Measurements from ENCODE around the gene ZNF320. TPM values are rescaled to one million over a fixed set of nuclear protein-coding genes. Genes with fewer than 3 reads are reported as not detected.

Gene ZNF320
- total RNA-seq, 1 donor from 2014 or later: 30.1 TPM

- Histone ChIP-seq H3F3A (ENCODE audit: low read depth) (peaks cover 23% of the 10 kb centered on the region), H3K27me3 (no peaks in the 10 kb centered on the region), H3K9me3 (ENCODE audit: low read depth) (no peaks in the 10 kb centered on the region), H3K36me3 (no peaks in the 10 kb centered on the region), H3K27ac (no peak overlapping the region), H3K79me2 (ENCODE audit: low read depth) (peaks cover 4% of the 10 kb centered on the region), H3K4me2 (peak overlapping the region; percentile 89), H3K4me1 (no peaks in the 10 kb centered on the region), H4K20me1 (ENCODE audit: low read depth) (no peaks in the 10 kb centered on the region), H3K4me3 (peak overlapping the region; percentile 81), H3K9ac (no peak overlapping the region), H2AFZ (replicated peaks) (no peak overlapping the region)
- no peak for DNase-seq (ENCODE audit: low spot score)
- Mint-ChIP-seq H3K4me1 (peaks cover 9% of the 10 kb centered on the region), H3K9me3 (peaks cover 21% of the 10 kb centered on the region), H3K36me3 (peaks cover 24% of the 10 kb centered on the region), H3K27me3 (ENCODE audit: insufficient read depth, low read depth) (peaks cover 2% of the 10 kb centered on the region), H3K27ac (no peak overlapping the region), H3K4me3 (peak overlapping the region; percentile 86)
- TF ChIP-seq EZH2 (IDR thresholded peaks at IDR 0.05) (no peak), CTCF (IDR thresholded peaks at IDR 0.05) (no peak), EZH2phosphoT487 (IDR thresholded peaks at IDR 0.05) (no peak)
Observed at GRCh38 chr19:52923778-52924593, 26.6 kb upstream of the ZNF320 start.

GRCh38 chr19:52922841-52923777 lies 25.7 kb upstream of the ZNF320 start, which contains the start of gene ZNF888:
TSS of gene ZNF888 (minus strand) at chr19:52923428. CDS start at chr19:52917873, 5,555 bp downstream.
- peaks cover 21% of the 10 kb centered on the region for H3K9me3 Mint-ChIP-seq
- Histone ChIP-seq H3K9me3 (ENCODE audit: low read depth) (no peaks in the 10 kb centered on the region), H3K4me1 (no peaks in the 10 kb centered on the region), H3K27me3 (no peaks in the 10 kb centered on the region), H3K9ac (peak within 1 kb of the TSS; percentile 35), H4K20me1 (ENCODE audit: low read depth) (no peaks in the 10 kb centered on the region), H3K79me2 (ENCODE audit: low read depth) (peaks cover 4% of the 10 kb centered on the region), H3K36me3 (no peaks in the 10 kb centered on the region), H3F3A (ENCODE audit: low read depth) (peaks cover 23% of the 10 kb centered on the region), H2AFZ (replicated peaks) (peak within 1 kb of the TSS; percentile 89), H3K4me2 (peak within 1 kb of the TSS; percentile 89), H3K27ac (peak within 1 kb of the TSS; percentile 4), H3K4me3 (peak within 1 kb of the TSS; percentile 81)
- H3K4me3 Mint-ChIP-seq: peak within 1 kb of the TSS; percentile 86
- TF ChIP-seq CTCF (IDR thresholded peaks at IDR 0.05) (no peak), EZH2phosphoT487 (IDR thresholded peaks at IDR 0.05) (no peak), EZH2 (IDR thresholded peaks at IDR 0.05) (no peak)
- DNase-seq (ENCODE audit: low spot score): peak; percentile 92
- no peak within 1 kb of the TSS for H3K27ac Mint-ChIP-seq
- peaks cover 18% of the 10 kb centered on the region for H3K36me3 Mint-ChIP-seq
- H3K27me3 Mint-ChIP-seq (ENCODE audit: insufficient read depth, low read depth): peaks cover 2% of the 10 kb centered on the region
- H3K4me1 Mint-ChIP-seq: peaks cover 9% of the 10 kb centered on the region

GRCh38 chr19:52917531-52917930 lies 20.1 kb upstream of the ZNF320 start:
- Histone ChIP-seq H3K36me3 (no peaks in the 10 kb centered on the region), H3K4me3 (no peak overlapping the region), H3K9ac (no peak overlapping the region), H3K4me1 (no peaks in the 10 kb centered on the region), H4K20me1 (ENCODE audit: low read depth) (no peaks in the 10 kb centered on the region), H3K27me3 (no peaks in the 10 kb centered on the region), H2AFZ (replicated peaks) (no peak overlapping the region), H3F3A (ENCODE audit: low read depth) (peaks cover 3% of the 10 kb centered on the region), H3K27ac (no peak overlapping the region), H3K4me2 (no peak overlapping the region), H3K9me3 (ENCODE audit: low read depth) (no peaks in the 10 kb centered on the region), H3K79me2 (ENCODE audit: low read depth) (peaks cover 4% of the 10 kb centered on the region)
- no peak for DNase-seq (ENCODE audit: low spot score)
- Mint-ChIP-seq H3K27me3 (ENCODE audit: insufficient read depth, low read depth) (peaks cover 2% of the 10 kb centered on the region), H3K4me1 (peaks cover 5% of the 10 kb centered on the region), H3K27ac (no peak overlapping the region), H3K4me3 (no peak overlapping the region), H3K36me3 (peaks cover 18% of the 10 kb centered on the region), H3K9me3 (peaks cover 7% of the 10 kb centered on the region)
- TF ChIP-seq EZH2phosphoT487 (IDR thresholded peaks at IDR 0.05) (no peak), EZH2 (IDR thresholded peaks at IDR 0.05) (no peak), CTCF (IDR thresholded peaks at IDR 0.05) (no peak)

Measured in neural progenitor cell (in vitro differentiated cells).